Hepatocyte (in vitro differentiated cells): Measurements from ENCODE around the gene ASB12.

ENCODE experiments used
- EZH2 ChIP-seq: fragments of 200-600 bp; sonication (generic); IDR thresholded peaks from 2 replicates; pipeline ENCODE4 v1.6.1; 2016; ENCODE audit warnings: antibody characterized with exemption, mild to moderate bottlenecking, borderline replicate concordance
- EZH2phosphoT487 ChIP-seq: fragments of 200-600 bp; sonication (generic); IDR thresholded peaks from one replicate; pipeline ENCODE4 v1.6.1; 2018; ENCODE audit warnings: antibody characterized with exemption, mild to moderate bottlenecking, low read depth, moderate library complexity; ENCODE audit not compliant: unreplicated experiment, severe bottlenecking
- TF ChIP-seq, protein P1 (sequence below): fragments of 200-600 bp; sonication (generic); IDR thresholded peaks from 2 replicates; pipeline ENCODE4 v1.5.1; 2016; ENCODE audit warnings: antibody characterized with exemption, mild to moderate bottlenecking; ENCODE audit not compliant: poor library complexity

GRCh38 chrX:64202808-64203325, 27.5 kb downstream of the ASB12 start:
- no peak for TF ChIP-seq EZH2
- TF ChIP-seq, protein P1, sequence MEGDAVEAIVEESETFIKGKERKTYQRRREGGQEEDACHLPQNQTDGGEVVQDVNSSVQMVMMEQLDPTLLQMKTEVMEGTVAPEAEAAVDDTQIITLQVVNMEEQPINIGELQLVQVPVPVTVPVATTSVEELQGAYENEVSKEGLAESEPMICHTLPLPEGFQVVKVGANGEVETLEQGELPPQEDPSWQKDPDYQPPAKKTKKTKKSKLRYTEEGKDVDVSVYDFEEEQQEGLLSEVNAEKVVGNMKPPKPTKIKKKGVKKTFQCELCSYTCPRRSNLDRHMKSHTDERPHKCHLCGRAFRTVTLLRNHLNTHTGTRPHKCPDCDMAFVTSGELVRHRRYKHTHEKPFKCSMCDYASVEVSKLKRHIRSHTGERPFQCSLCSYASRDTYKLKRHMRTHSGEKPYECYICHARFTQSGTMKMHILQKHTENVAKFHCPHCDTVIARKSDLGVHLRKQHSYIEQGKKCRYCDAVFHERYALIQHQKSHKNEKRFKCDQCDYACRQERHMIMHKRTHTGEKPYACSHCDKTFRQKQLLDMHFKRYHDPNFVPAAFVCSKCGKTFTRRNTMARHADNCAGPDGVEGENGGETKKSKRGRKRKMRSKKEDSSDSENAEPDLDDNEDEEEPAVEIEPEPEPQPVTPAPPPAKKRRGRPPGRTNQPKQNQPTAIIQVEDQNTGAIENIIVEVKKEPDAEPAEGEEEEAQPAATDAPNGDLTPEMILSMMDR: no peak
- no peak for TF ChIP-seq EZH2phosphoT487
